HG03045 (cell line): Measurements from ENCODE around the gene LRIT1.

Experiments used
- ATAC-seq: cut with Tn5 transposase; IDR thresholded peaks from one replicate; pipeline ENCODE4 v1.9.1; 2021; ENCODE audit warnings: mild to moderate bottlenecking, moderate library complexity; ENCODE audit not compliant: unreplicated experiment

The LRIT1 gene

GRCh38 chr10:84256510-84257342 is 15.4 kb upstream of the LRIT1 start:
- no peak for ATAC-seq

GRCh38 chr10:84254552-84255478 is 13.5 kb upstream of the LRIT1 start:
- ATAC-seq, result no peak

- no peak for ATAC-seq
Observed at GRCh38 chr10:84248794-84249193, 7.4 kb upstream of the LRIT1 start.

- ATAC-seq, result no peak
Observed at GRCh38 chr10:84247496-84247895, 6.2 kb upstream of the LRIT1 start.

GRCh38 chr10:84244651-84245270 is 3.4 kb upstream of the LRIT1 start, which contains the start of gene RGR:
Gene RGR, plus strand, starts transcription at chr10:84245053. Its CDS starts 38 bp downstream, at chr10:84245091.
- no peak for ATAC-seq

GRCh38 chr10:84243759-84244158 is 2.4 kb upstream of the LRIT1 start:
- ATAC-seq, result no peak

GRCh38 chr10:84238909-84239308 is 2.4 kb downstream of the LRIT1 start:
- ATAC-seq, result no peak

- no peak for ATAC-seq
Observed at GRCh38 chr10:84237199-84238051, 3.9 kb downstream of the LRIT1 start.

- no peak for ATAC-seq
Observed at GRCh38 chr10:84236807-84237198, 4.5 kb downstream of the LRIT1 start.

- no peak for ATAC-seq
Observed at GRCh38 chr10:84235096-84235495, 6.2 kb downstream of the LRIT1 start.

GRCh38 chr10:84234479-84234878 is 6.9 kb downstream of the LRIT1 start:
- ATAC-seq, result no peak

- ATAC-seq, result no peak
Observed at GRCh38 chr10:84233940-84234339, 7.4 kb downstream of the LRIT1 start.

GRCh38 chr10:84232376-84232775 is 9.0 kb downstream of the LRIT1 start:
- no peak for ATAC-seq

GRCh38 chr10:84230359-84230758 is 11.0 kb downstream of the LRIT1 start:
- ATAC-seq, result no peak

GRCh38 chr10:84227810-84228209 is 13.5 kb downstream of the LRIT1 start:
- ATAC-seq, result no peak

GRCh38 chr10:84226616-84227015 is 14.7 kb downstream of the LRIT1 start:
- no peak for ATAC-seq

- no peak for ATAC-seq
Observed at GRCh38 chr10:84225427-84226173, 15.7 kb downstream of the LRIT1 start, which contains the start of gene LRIT2. Gene LRIT2, minus strand, starts transcription at chr10:84225544. Its CDS starts 24 bp downstream, at chr10:84225520.

GRCh38 chr10:84224411-84225028 is 16.8 kb downstream of the LRIT1 start:
- no peak for ATAC-seq

- no peak for ATAC-seq
Observed at GRCh38 chr10:84221916-84222315, 19.4 kb downstream of the LRIT1 start.
